ENCODE data around the gene DPYD. TPM values are rescaled to one million over a fixed set of nuclear protein-coding genes. Genes with fewer than 3 reads are reported as not detected.

The DPYD gene
- total RNA-seq, 2 experiments from 2014 or later, result 34.4 to 35.9 TPM

- ChIA-PET POLR2A (no interaction called here), CTCF (interaction anchor here (1.0 kb wide), 1 partner anchor 11 kb away, joined by 3 read pairs; no protein-coding TSS in a partner anchor)
- DNase-seq, result no peak
- Histone ChIP-seq H3K4me1 (ENCODE audit: insufficient read depth, low read length) (no peaks in the 10 kb centered on the region), H3K27ac (ENCODE audit: low read depth in 1 of 2, low read length in 2 of 2) (no peak overlapping the region), H3K9me3 (ENCODE audit: control insufficient read depth in 1 of 2, insufficient read depth in 1 of 2, low read length in 2 of 2) (no peaks in the 10 kb centered on the region), H3K36me3 (ENCODE audit: insufficient read depth, low read length) (no peaks in the 10 kb centered on the region), H3K27me3 (ENCODE audit: control insufficient read depth in 1 of 2, insufficient read depth in 2 of 2, low read length in 2 of 2) (no peaks in the 10 kb centered on the region), H3K4me3 (ENCODE audit: low read length) (no peak overlapping the region)
- Mint-ChIP-seq H3K9me3 (no peaks in the 10 kb centered on the region), H3K4me1 (ENCODE audit: low read depth) (no peaks in the 10 kb centered on the region), H3K4me3 (no peak overlapping the region), H3K36me3 (ENCODE audit: low read depth) (peaks cover 19% of the 10 kb centered on the region), H3K27me3 (no peaks in the 10 kb centered on the region), H3K27ac (no peak overlapping the region)
- no peak for TF ChIP-seq CTCF (IDR thresholded peaks at IDR 0.05)
- intact Hi-C loops (cut with DNase I, micrococcal nuclease), result no loop called here
- ATAC-seq (ENCODE audit: poor library complexity), result no peak
Observed at GRCh38 chr1:97384294-97384968, 536.4 kb downstream of the DPYD start.

- ChIA-PET CTCF (no interaction called here), POLR2A (no interaction called here)
- Mint-ChIP-seq H3K27ac (no peak overlapping the region), H3K4me1 (ENCODE audit: low read depth) (no peaks in the 10 kb centered on the region), H3K9me3 (no peaks in the 10 kb centered on the region), H3K36me3 (ENCODE audit: low read depth) (peaks cover 21% of the 10 kb centered on the region), H3K27me3 (no peaks in the 10 kb centered on the region), H3K4me3 (no peak overlapping the region)
- no peaks in the 10 kb centered on the region for H3K27me3 ChIP-seq (ENCODE audit: control insufficient read depth in 1 of 2, insufficient read depth in 2 of 2, low read length in 2 of 2)
- no peaks in the 10 kb centered on the region for H3K9me3 ChIP-seq (ENCODE audit: control insufficient read depth in 1 of 2, insufficient read depth in 1 of 2, low read length in 2 of 2)
- no peak overlapping the region for H3K4me3 ChIP-seq (ENCODE audit: low read length)
- ATAC-seq (ENCODE audit: poor library complexity), result no peak
- TF ChIP-seq CTCF (IDR thresholded peaks at IDR 0.05), result no peak
- no peak overlapping the region for H3K27ac ChIP-seq (ENCODE audit: low read depth in 1 of 2, low read length in 2 of 2)
- no peaks in the 10 kb centered on the region for H3K4me1 ChIP-seq (ENCODE audit: insufficient read depth, low read length)
- intact Hi-C loops (cut with DNase I, micrococcal nuclease), result no loop called here
- no peak for DNase-seq
- H3K36me3 ChIP-seq (ENCODE audit: insufficient read depth, low read length), result no peaks in the 10 kb centered on the region
Observed at GRCh38 chr1:97383797-97384196, 537.0 kb downstream of the DPYD start.

GRCh38 chr1:97382206-97382605, 538.6 kb downstream of the DPYD start:
- ChIA-PET CTCF (no interaction called here), POLR2A (no interaction called here)
- no peaks in the 10 kb centered on the region for H3K4me1 ChIP-seq (ENCODE audit: insufficient read depth, low read length)
- no peaks in the 10 kb centered on the region for H3K27me3 ChIP-seq (ENCODE audit: control insufficient read depth in 1 of 2, insufficient read depth in 2 of 2, low read length in 2 of 2)
- Mint-ChIP-seq H3K27me3 (no peaks in the 10 kb centered on the region), H3K9me3 (no peaks in the 10 kb centered on the region), H3K4me1 (ENCODE audit: low read depth) (no peaks in the 10 kb centered on the region), H3K4me3 (no peak overlapping the region), H3K27ac (no peak overlapping the region), H3K36me3 (ENCODE audit: low read depth) (peaks cover 25% of the 10 kb centered on the region)
- H3K36me3 ChIP-seq (ENCODE audit: insufficient read depth, low read length), result no peaks in the 10 kb centered on the region
- intact Hi-C loops (cut with DNase I, micrococcal nuclease), result no loop called here
- no peak overlapping the region for H3K27ac ChIP-seq (ENCODE audit: low read depth in 1 of 2, low read length in 2 of 2)
- DNase-seq, result no peak
- H3K9me3 ChIP-seq (ENCODE audit: control insufficient read depth in 1 of 2, insufficient read depth in 1 of 2, low read length in 2 of 2), result no peaks in the 10 kb centered on the region
- H3K4me3 ChIP-seq (ENCODE audit: low read length), result no peak overlapping the region
- no peak for ATAC-seq (ENCODE audit: poor library complexity)
- TF ChIP-seq CTCF (IDR thresholded peaks at IDR 0.05), result no peak

Measured in CD4-positive, alpha-beta T cell (primary cell).